ENCODE results near the gene ELL2.
A peak's percentile ranks its signal among the peaks of the same experiment; 100 is the strongest.
"Not testable (repeated sequence)": the region's sequence is repeated elsewhere in the genome, so short reads cannot be mapped to it uniquely, and the experiment has no call there.

Gene ELL2

DNA sequence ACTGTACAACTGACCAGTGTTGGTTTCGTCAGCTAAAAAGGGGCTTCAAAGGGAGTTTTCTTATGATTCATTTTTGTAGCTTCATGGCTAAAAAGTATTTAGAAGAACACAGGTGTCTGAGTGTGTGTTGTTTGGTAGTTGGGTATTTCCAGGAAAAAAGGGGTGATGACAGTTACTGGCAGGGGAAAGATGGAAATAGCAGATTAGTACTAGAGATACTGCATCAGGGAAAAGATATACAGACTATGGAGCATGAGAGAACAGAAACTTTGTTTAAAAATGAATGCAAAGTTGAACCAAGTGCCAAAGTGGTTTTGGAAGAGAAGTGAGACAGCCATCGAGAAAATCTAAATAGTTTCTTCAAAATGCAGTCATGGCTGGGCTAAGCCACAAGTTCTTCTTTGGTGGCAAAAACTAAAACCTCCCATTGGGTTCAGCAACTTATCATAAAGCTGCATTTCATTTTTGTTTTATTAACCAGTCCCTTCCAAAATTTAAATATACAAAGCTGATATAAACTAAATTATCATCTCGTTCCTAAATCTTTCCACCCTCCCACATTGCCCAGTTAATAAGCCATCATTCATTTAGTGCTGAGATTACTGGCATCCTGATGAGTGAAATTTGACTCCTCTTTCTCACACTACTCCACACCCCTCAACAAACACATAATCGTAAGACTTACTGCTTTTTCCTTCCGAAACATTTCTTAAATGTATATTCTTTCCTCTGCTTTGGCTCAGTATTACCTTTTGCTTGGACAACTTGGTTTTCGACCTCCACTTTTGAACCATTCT, 33.5 kb downstream of the ELL2 start:
- peak; percentile 44 to 49 for ATAC-seq

DNA sequence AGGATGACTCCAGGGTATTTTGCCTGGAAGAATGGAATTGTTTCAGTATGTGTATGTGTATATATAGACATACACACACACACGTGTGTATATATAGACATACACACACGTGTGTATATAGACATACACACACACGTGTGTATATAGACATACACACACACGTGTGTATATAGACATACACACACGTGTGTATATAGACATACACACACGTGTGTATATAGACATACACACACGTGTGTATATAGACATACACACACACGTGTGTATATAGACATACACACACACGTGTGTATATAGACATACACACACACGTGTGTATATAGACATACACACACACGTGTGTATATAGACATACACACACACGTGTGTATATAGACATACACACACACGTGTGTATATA, 34.4 kb downstream of the ELL2 start:
- ATAC-seq, result not testable (repeated sequence)

DNA sequence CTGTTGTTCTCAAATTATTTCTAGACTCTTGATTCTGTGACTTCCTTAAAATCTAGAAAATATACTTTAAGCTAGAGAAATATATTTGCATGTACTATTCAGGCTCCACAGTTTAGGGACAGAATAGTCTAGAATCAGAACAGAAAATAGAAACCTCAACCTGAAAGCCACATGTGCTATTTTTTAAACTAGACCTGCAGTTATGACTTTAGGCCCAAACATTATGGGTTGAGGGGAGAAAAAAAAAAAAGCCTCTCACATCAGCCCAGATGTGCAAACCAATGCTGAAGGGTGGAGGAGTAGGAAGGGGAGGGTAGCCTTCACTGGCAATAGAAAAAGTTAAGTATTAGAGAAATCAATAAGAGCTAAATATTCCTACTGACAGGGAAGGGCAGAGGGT, 35.7 kb downstream of the ELL2 start:
- no peak for ATAC-seq

DNA sequence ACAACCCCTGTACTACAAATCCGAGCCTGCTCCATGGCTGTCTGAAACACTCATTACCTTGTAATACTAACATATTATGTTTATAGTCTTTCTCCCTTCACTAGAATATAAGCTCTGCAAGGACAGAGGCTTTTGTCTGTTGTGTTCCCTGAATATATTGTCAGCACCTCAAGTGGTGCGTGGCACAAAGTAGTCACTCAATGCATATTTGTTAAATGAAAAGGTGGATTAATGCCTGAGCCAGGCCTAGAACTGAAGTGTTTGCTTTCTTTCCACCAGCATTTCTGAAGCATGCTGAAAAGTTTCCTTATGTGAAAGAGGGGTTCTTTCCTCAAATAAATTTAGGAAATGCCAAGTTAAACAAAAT, 36.3 kb downstream of the ELL2 start:
- ATAC-seq, result no peak

DNA sequence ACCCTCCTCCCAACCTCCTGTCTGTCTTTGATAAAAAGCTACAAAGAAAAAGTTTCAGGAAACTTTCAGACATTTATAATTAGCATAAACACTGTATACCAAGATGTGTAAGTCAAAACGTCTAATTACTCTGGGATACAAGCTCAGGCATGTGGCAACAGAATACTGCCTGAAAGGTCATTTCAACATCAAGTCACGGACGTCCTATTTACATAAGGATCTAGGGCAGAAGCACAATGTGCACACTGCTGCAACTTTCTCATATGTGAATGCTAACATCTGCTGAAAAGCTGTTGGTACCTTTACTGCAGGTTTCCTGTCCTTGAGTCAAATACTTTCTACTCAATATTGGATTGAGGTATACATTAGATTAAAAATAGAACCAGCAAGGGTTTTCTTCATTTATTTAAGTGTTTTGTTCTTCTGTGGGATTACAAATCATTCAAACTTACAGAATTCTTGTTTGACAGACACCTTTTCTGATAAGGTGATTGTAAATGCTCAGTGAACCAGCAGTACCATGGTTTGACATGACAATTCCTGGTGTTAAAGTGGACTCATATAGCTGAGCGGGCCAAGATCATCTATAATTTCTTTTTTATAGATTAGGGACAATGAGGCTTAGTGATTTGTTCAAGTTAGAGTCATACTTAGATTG, 36.8 kb downstream of the ELL2 start:
- ATAC-seq, result no peak

DNA sequence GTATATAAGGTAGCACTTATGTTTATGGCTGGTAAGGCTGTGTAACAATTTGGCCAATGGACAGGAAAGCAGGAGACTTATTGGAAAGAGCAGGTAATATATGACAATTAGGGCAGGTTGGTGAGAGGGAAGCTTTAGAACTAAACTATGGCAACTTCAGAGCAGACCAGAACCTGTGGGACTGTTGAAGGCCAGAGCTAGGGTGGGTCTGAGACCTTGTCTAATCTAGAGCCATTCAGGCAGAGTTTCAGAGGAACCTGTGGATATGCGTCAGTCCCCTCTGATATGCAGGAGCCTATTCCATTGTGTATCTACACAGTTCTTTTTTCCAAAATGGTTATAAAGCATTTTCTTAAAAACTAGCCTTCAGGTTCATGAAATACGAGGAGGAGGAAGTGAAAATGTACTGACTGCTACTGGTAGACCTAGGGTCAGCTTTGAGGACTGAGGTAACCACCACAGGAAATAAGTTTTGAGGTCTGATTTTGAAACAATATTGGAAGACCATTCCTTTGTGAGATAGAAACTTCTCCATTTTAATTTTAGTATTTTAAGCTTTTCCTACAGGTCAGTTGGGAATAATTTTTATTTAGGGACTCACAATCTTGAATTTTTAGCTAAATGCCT, 37.6 kb downstream of the ELL2 start:
- no peak for ATAC-seq

DNA sequence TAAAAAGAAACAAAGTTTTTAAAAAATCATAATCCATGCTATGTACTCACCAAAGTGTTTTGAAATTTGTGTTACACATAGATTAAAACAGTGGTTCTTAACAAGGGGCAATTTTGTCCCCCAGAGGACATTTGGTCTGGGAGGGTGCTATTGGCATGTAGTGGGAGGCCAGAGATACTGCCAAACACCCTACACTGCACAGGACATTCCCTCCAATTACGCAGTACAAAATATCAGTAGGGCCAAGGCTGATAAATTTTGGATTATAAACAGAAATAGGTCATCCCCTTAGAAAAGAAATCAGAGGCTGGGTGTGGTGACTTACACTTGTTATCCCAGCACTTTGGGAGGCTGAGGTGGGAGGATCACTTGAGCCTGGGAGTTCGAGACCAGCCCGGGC, 38.9 kb downstream of the ELL2 start:
- no peak for ATAC-seq

DNA sequence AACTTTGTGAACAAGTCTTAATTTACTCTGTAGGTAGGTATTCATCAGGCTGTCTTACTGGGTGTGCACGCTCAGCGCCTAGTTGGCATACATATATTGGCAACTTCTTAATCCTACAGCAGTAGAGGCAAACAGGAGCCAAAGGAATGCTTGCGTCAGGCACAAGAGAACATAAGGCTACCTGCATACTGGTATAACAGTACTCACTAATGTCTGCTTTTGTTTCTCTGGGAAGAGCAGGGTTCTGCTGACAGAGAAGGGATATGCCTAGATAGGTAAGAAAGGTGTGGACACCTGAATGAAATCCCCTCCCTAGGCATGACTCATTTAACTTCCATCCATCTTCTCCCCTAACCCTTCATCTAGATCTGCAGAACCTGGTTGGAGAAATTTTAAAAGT, 40.1 kb downstream of the ELL2 start:
- ATAC-seq, result no peak

DNA sequence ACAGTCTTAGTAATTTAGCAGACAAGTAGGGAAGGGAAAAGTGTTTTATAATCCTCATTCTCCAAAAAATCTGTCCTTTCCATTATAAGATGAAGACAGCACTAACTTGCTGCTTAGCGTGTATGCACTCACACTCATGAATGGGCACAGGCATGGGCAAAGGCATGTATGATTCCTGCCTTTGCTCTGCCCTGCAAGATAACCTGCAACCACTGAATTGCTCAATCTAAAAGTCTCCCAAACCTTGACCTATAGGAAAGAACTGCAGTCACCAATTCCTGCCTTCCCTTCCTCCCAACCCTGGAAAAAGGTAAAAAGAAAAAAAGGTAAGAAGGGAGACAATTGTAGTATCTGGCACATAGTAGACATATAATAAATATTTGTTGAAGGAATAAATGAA, 40.8 kb downstream of the ELL2 start:
- ATAC-seq, result no peak

DNA sequence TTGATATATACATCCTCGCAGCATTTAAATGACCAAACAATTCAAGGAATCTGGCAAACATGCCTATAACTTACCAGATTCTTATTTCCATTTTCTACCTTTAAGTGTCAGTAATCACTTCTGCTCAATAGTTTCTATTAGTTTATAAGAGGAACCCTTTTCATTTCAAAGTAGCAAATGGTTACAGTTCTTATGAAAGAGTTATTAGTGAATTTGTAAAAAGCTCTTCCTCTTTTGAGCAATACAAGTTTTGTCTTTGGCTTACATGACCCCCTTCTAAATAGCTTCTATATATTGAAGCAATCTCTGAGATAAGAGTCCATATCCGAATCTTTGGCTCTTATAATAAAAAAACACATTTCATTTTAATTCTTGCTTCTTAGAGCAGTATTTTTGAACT, 42.0 kb downstream of the ELL2 start:
- ATAC-seq, result no peak

DNA sequence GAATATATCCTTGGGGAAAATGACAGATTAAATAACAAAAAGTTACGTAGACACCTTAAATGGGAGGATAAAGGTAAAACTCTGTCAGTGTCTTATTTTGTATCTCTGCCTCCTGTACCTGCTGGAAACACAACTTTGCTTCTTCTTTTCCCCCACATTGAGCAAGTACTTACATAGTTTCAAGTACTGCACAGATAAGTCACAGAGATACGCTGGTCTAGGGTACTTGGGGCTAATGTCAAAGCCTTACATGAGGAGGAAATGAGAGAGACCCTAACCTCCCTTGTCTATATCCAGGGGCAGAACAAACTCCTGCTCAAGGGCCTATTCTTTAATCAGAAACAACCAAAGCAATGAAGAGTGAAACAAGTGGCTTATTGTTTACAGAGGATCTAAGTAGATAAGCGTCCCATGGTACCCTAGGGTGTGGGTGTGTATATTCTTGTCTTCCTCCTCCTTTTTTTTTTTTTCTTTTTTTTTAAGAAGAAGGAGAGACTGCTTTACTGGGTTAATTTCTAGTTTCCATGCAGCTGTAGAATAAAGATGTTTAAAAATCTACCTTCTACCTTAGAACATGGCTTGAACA, 43.1 kb downstream of the ELL2 start:
- no peak for ATAC-seq

DNA sequence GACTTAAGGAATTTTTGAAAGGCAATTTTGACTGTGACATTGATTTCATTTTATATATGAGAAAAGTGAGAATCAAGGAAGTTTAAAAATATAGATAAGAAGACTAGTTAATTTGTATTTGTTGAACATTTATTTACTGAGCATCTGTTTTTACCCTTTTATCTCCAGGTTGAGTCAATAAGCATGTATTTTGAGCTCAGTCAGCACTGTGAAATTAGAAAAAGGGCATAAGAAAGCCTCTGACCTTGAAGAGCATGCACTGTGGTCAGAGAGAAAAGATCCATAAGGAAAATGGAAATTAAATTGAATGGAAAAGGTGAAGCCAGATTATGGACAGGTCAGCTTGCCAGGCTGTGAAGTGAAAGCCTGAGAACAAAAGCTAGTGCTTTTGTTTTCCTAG, 44.4 kb downstream of the ELL2 start:
- no peak for ATAC-seq

DNA sequence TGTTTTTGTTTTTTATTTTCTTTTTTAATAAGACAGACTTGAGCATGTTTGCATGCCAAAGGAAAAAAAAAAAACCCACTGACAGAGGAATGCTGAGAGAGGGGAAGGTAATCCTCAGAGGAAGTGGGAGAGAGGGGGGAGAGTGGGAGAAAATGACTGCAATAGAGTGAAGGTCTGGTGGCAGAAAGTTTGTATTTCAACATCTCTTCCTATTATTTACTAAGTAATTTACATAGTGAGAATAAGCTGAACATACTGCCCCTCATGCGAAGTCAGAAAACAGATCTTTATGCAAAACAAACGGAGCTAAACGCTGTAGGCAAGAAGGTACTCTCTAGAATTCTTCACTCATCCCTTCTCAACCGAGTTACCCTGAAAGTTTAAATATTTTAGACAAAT, 45.0 kb downstream of the ELL2 start:
- no peak for ATAC-seq

DNA sequence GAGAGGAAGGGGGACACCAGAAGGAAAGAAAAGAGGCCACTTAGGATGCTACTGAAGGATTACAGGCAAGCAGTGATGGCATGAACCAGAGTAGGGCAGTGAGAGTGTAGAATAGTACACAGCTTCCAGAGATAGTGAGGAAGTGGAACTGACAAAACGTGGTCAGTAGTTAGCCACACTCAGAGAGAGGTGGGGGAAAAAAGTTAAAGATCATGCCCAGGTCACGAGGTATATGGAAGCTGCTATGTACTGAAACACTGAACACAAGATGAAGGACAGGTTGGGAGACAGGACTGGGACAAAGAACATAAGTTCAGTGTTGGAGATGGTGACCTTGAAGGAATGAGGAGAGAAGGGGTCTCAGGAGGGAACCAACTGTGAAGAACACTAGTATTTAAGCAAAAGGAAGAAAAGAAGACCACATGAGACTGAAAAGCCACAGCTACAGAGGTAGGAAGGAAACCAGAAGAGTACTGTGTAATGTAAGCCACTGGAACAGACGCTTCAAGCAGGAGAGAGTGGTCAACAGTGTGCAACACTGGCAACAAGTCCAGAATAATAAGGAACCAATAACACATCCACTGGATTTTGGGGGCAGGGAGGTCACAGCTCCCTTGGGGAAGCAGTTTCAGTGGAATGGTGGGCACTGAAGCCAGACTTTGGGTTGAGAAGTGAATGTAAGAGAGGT, 45.5 kb downstream of the ELL2 start:
- no peak for ATAC-seq

DNA sequence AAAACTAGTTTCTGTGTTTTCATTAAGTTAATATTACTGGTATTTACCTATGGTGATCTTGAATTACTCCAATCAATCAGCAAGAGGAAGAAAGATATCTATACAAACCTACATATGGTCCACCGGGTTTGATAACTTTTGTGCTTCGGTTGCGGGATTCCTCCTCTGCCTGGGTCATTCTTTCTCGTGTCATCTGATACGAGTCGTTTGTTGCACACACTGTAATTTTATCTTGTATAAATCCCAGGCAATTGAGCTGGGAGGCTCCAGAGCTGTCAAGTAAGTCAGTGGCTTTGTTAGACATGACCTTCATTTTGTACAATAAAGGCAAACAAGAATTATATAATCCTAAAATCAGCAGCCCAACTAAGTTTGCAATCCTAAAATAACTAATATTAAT, 48.0 kb downstream of the ELL2 start:
- ATAC-seq, result no peak

DNA sequence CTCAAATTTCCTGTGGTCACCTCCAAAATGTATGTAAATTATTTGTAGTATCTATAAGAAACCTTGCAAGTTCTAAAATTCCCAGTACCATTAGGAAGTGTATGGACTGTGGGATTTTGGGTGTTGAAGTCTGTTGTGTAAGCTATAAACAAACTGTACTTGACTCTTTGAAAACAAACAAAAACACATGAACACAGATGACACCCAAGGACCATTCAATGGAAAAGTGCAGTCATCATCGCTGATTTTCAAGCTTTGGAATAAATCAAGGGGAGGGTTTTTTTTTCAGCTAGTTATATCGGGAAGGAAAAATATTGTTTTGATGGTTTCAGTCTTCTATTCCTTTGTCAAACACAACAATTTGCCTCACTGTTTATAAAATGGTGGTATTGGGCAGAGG, 49.6 kb downstream of the ELL2 start:
- ATAC-seq, result no peak

DNA sequence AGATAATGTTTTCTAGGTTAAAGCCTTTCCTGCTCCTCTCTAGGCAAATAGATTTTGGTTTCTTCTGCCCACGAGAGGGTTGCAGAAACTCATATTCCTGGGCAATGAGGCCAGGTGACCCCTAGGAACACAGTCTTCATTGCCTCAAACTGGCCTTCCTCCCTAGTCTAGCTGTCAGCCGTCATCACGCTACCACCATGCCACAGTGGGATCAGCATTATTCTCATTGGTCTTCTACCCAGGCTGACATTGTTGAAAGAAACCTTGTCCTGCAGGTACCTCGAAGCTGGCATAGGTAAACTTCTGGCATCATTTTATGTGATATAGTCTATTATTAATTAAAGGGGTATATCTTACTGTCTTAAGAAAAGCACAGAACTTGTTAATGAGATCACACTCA, 51.1 kb downstream of the ELL2 start:
- ATAC-seq, result no peak

DNA sequence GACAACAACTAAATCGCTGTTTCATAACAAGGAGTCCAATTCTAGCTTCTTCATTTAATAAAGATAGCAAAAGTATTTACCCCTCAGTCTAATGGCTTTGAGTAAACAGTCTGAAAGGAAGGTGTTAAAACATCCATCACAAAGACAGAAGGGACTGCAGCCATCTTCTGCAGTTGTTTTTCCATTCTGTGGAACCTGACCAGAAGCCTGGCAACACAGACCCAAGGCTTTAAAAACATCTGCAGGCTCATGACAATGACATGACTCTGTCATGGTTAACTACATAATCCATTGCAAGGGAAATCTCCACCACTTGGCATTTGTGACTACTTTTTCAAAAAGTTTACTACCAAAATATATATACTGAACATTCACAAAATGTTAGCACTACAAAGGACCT, 51.9 kb downstream of the ELL2 start:
- no peak for ATAC-seq

DNA sequence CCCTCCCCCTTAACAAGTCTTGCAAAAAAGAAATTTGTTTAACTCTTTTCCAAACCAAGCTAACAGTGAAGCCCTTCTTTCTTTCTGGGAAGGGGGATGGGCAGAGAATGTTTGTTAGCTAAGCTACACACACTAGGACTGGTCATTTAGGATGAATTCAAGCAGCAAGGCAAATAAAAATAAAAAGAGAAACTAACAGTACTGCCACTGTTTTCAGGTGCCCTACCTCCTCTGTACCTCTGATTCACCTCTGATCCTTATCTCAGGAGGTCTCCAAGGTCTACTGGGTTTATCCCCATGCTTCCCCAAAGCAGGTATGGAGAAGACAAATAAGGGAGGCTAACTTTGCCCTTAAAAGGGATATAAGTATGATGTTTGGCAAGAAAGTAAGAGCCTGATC, 52.9 kb downstream of the ELL2 start:
- ATAC-seq, result no peak

DNA sequence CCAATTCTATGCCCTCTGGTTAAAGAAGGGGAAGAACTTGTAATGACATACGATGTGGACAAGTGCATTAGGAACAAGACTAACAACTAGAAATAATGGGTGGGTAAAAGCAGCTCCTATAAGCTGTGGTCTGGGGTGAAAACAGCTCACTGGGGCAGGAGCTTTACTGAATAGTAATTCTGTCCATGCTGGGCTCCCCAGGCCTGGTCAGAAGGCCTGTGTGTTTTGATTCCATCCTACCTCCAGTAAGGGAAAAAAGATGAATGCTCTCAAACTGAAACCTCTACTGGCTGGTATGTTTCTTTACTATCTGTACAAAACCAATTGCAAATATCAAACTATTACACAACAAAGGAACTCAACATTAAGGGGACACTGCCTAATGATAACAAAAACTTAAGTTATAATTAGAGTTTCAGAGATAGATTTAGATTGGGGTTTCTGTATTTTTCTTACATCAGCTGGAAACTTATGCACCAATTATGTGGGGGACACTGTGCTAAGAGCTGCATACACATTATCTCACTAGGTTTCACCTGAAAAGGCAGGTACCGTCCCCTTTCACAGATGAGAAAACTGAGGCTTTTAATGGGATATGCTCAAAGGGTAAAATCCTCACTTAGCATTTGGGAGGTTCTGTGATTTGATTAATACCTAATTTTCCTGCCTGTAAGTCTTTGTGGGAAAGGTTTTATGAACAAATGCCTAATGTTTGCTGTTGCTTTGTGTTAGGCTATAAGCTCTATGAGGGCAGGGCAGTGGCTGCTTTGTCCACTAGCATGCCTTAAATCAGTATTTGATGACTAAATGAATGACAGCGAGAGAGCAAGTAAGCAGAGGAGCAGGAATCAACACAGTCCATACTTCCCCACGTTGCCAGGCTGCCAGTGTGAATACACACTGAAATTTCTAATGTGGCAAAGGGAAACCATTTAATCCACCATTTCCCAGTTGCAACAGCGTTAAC, 53.6 kb downstream of the ELL2 start:
- no peak for ATAC-seq

DNA sequence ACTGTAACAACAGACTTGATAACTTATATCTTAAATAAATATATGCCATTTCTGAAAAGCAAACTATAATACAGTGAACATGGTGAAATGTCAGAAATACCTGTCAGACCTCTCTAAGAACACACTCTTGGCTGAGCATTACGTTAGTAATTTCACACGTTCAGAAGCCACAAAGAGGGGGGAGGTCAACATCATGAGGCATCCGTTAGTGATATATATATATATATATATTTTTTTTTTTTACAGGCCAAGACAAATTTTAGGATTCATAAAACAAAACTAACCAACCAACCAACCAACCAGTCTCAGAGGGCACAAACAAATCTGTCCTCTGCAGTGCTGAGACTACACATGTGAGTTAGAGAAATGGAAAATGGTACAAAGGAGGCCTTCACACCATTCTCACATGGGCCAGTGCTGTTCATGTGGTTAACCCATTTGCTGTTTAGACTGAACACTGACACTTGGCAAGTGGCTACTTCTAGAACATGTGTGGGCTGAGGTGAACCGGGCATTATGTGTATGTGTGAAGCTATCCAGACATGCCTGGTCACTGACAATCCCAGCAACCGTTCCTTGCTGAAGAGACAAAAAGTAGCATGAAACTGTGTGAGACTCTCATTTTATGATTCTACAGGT, 54.5 kb downstream of the ELL2 start:
- no peak for ATAC-seq

DNA sequence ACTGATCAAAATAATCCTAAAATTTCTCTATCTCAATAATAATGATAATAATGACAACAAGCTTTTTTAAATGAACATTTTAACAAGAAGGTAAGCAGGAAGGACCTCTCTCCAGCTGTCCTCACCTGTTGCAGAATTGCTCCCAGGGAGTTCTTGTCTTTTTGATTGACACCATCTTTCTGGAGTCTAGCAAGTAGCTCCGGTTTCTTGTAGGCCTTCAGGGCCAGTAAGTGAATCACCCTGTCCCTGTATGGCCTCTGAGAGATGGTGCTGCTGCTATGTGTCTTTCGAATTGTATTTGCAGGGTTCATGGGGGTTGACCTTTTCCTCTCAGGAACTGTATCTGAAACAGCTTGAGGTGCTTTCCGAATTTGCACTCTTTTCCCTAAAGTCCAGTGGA, 55.3 kb downstream of the ELL2 start:
- not testable (repeated sequence) for ATAC-seq

Data from activated CD4-positive, CD25-positive, alpha-beta regulatory T cell treated with anti-CD3 and anti-CD28 coated beads, Interleukin-2, amount 50 U/mL, for 24 hours (primary cell).